Activated CD8-positive, alpha-beta T cell treated with anti-CD3 and anti-CD28 coated beads for 36 hours (primary cell): ENCODE data around the gene GRAMD4. TPM values are rescaled to one million over a fixed set of nuclear protein-coding genes. Genes with fewer than 3 reads are reported as not detected.

Experiments used
- ATAC-seq: fragments of 200-7000 bp; cut with Tn5 transposase; one replicate; pipeline ENCODE4 v1.10.0; 2021; ENCODE audit warnings: mild to moderate bottlenecking, moderate library complexity
- CTCF ChIA-PET: fragments of 350-600 bp; sonication (Branson Sonifier 250); formaldehyde crosslinking; loops from one replicate; lab custom pipeline; 2021; ENCODE audit warnings: antibody characterized with exemption; lab: Charles Lee
- POLR2A ChIA-PET: fragments of 350-600 bp; sonication (Branson Sonifier 250); formaldehyde crosslinking; loops from one replicate; lab custom pipeline; 2021; ENCODE audit warnings: antibody characterized with exemption; lab: Charles Lee
- DNase-seq: peaks from one replicate; pipeline ENCODE4 v3.0.0-alpha.2; 2020
- H3K27ac Mint-ChIP-seq: one replicate; pipeline ENCODE4 v1.8.0; 2021; ENCODE audit warnings: mild to moderate bottlenecking, mixed read lengths
- H3K27me3 Mint-ChIP-seq: one replicate; pipeline ENCODE4 v1.8.0; 2021; ENCODE audit warnings: mixed read lengths
- H3K36me3 Mint-ChIP-seq: one replicate; pipeline ENCODE4 v1.8.0; 2021; ENCODE audit warnings: low read depth, mixed read lengths
- H3K4me1 Mint-ChIP-seq: one replicate; pipeline ENCODE4 v1.8.0; 2021; ENCODE audit warnings: low read depth, mixed read lengths
- H3K4me3 Mint-ChIP-seq: one replicate; pipeline ENCODE4 v1.8.0; 2021; ENCODE audit warnings: mild to moderate bottlenecking, moderate library complexity, mixed read lengths
- H3K9me3 Mint-ChIP-seq: one replicate; pipeline ENCODE4 v1.8.0; 2021; ENCODE audit warnings: mixed read lengths
- CTCF ChIP-seq: fragments of 200-600 bp; IDR thresholded peaks from one replicate; pipeline ENCODE4 v1.8.0; 2022; ENCODE audit warnings: antibody characterized with exemption, mild to moderate bottlenecking
- intact Hi-C: fragments of 100-400 bp; cut with micrococcal nuclease; formaldehyde crosslinking; loops from one replicate; pipeline ENCODE4 v1.10.0; 2022
- total RNA-seq, 2 experiments: library from RNA; stranded (reverse); gene quantifications; one replicate each; pipeline ENCODE4 v1.2.3, GENCODE V29; 2021

Gene GRAMD4
- total RNA-seq, 2 experiments from 2014 or later: 26.9 to 28.1 TPM

DNA sequence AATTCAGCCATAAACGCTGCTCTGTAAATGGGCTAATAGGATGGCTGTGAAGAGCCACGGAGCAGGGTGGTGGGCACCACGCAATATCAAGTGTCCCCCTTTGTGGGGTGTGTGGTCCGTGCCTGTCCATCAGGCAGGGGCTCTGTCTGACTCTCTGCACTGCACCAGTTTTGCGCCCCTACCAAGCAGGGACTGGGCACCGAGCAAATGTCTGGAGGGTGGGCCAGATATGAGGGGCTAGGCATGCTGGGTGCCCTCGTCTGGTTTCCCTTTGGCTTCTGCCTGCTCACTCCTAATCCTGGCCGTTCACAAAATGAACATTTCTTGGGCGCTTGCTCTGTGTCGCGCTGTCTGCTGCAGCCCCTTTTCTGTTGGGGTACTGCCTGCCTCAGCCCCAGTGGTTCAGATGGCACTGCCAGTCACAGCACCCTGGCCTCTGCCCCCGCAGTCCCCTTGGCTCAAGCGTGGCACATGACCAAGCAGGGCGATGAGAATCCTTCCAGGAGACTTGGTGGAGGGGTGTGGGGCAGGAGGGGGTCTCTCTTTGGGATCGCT lies 45.7 kb upstream of the GRAMD4 start:
- CTCF ChIA-PET: interaction anchor here (1.5 kb wide), 1 partner anchor 11 kb away, joined by 6 read pairs; no protein-coding TSS in a partner anchor
- H3K4me1 Mint-ChIP-seq: peaks cover 25% of the 10 kb centered on the region
- peaks cover 15% of the 10 kb centered on the region for H3K9me3 Mint-ChIP-seq
- no peak overlapping the region for H3K4me3 Mint-ChIP-seq
- no peak overlapping the region for H3K27ac Mint-ChIP-seq
- ATAC-seq (no peak), DNase-seq (no peak)
- no peak for TF ChIP-seq CTCF
- POLR2A ChIA-PET: no interaction called here
- intact Hi-C loops: no loop called here
- H3K27me3 Mint-ChIP-seq: no peaks in the 10 kb centered on the region
- H3K36me3 Mint-ChIP-seq: no peaks in the 10 kb centered on the region

- Mint-ChIP-seq H3K4me1 (peaks cover 25% of the 10 kb centered on the region), H3K27ac (peak overlapping the region; percentile 65), H3K4me3 (peak overlapping the region; percentile 71), H3K36me3 (no peaks in the 10 kb centered on the region), H3K9me3 (peaks cover 15% of the 10 kb centered on the region), H3K27me3 (no peaks in the 10 kb centered on the region)
- DNase-seq: no peak
- ATAC-seq: no peak
- TF ChIP-seq CTCF: no peak
- ChIA-PET POLR2A (no interaction called here), CTCF (interaction anchor here (1.0 to 1.5 kb wide), 2 partner anchors 11 to 12 kb away, joined by 3 to 6 read pairs; no protein-coding TSS in a partner anchor)
- intact Hi-C loops: no loop called here
Observed at GRCh38 chr22:46574993-46575910, 44.9 kb upstream of the GRAMD4 start.

- ATAC-seq (no peak), DNase-seq (no peak)
- ChIA-PET POLR2A (no interaction called here), CTCF (interaction anchor here (1.0 to 1.5 kb wide), 2 partner anchors 11 to 13 kb away, joined by 3 to 6 read pairs; no protein-coding TSS in a partner anchor)
- Mint-ChIP-seq H3K27me3 (no peaks in the 10 kb centered on the region), H3K27ac (peak overlapping the region; percentile 65), H3K4me3 (peak overlapping the region; percentile 71), H3K4me1 (peaks cover 25% of the 10 kb centered on the region), H3K36me3 (no peaks in the 10 kb centered on the region), H3K9me3 (peaks cover 11% of the 10 kb centered on the region)
- intact Hi-C loops: no loop called here
- TF ChIP-seq CTCF: no peak
Observed at GRCh38 chr22:46575911-46576555, 44.2 kb upstream of the GRAMD4 start.

- intact Hi-C loops: no loop called here
- peaks cover 28% of the 10 kb centered on the region for H3K4me1 Mint-ChIP-seq
- ChIA-PET POLR2A (interaction anchor here (1.0 to 1.2 kb wide), 2 partner anchors 16 to 37 kb away, joined by 3 to 4 read pairs; no protein-coding TSS in a partner anchor), CTCF (interaction anchor here (1.5 kb wide), 1 partner anchor 13 kb away, joined by 6 read pairs; no protein-coding TSS in a partner anchor)
- no peak overlapping the region for H3K27ac Mint-ChIP-seq
- H3K9me3 Mint-ChIP-seq: peaks cover 5% of the 10 kb centered on the region
- DNase-seq (peak; percentile 59), ATAC-seq (peak; percentile 81)
- no peaks in the 10 kb centered on the region for H3K27me3 Mint-ChIP-seq
- no peaks in the 10 kb centered on the region for H3K36me3 Mint-ChIP-seq
- no peak for TF ChIP-seq CTCF
- H3K4me3 Mint-ChIP-seq: peak overlapping the region; percentile 71
Observed at GRCh38 chr22:46576556-46577367, 43.4 kb upstream of the GRAMD4 start.
